GM12875 (cell line): ENCODE results near the gene SLC39A11.
"Not testable (repeated sequence)": the region's sequence is repeated elsewhere in the genome, so short reads cannot be mapped to it uniquely, and the experiment has no call there.

Experiments used
- H3K4me3 ChIP-seq: one replicate; pipeline ENCODE4 v1.5.1; 2011; ENCODE audit warnings: low read depth, low read length, control low read depth
- CTCF ChIP-seq: IDR thresholded peaks from 2 replicates; pipeline ENCODE4 v1.5.1; 2011; ENCODE audit warnings: low read depth, mild to moderate bottlenecking, control low read depth, inconsistent platforms, low read length, moderate library complexity, borderline replicate concordance; ENCODE audit not compliant: insufficient read depth

The SLC39A11 gene

GRCh38 chr17:72838068-72838467, 254.4 kb downstream of the SLC39A11 start:
- H3K4me3 ChIP-seq: no peak overlapping the region
- TF ChIP-seq CTCF: no peak

GRCh38 chr17:72837335-72837734, 255.2 kb downstream of the SLC39A11 start:
- H3K4me3 ChIP-seq: no peak overlapping the region
- no peak for TF ChIP-seq CTCF

- no peak overlapping the region for H3K4me3 ChIP-seq
- no peak for TF ChIP-seq CTCF
These were observed 259.2 kb downstream of the SLC39A11 start for GRCh38 chr17:72833128-72833765.

- no peak for TF ChIP-seq CTCF
- H3K4me3 ChIP-seq: no peak overlapping the region
These were observed 260.2 kb downstream of the SLC39A11 start for GRCh38 chr17:72832306-72832705.

- TF ChIP-seq CTCF: no peak
- no peak overlapping the region for H3K4me3 ChIP-seq
These were observed 262.6 kb downstream of the SLC39A11 start for GRCh38 chr17:72829883-72830282.

GRCh38 chr17:72826602-72827001, 265.9 kb downstream of the SLC39A11 start:
- no peak overlapping the region for H3K4me3 ChIP-seq
- TF ChIP-seq CTCF: no peak

GRCh38 chr17:72826059-72826458, 266.4 kb downstream of the SLC39A11 start:
- not testable (repeated sequence) for H3K4me3 ChIP-seq

GRCh38 chr17:72825218-72825617, 267.3 kb downstream of the SLC39A11 start:
- no peak for TF ChIP-seq CTCF
- H3K4me3 ChIP-seq: no peak overlapping the region

- H3K4me3 ChIP-seq: not testable (repeated sequence)
These were observed 268.2 kb downstream of the SLC39A11 start for GRCh38 chr17:72824267-72824666.
